RWPE1 (cell line): ENCODE measurements around the gene AHI1.
"Not testable (repeated sequence)": the region's sequence is repeated elsewhere in the genome, so short reads cannot be mapped to it uniquely, and the experiment has no call there.

Experiments
- CTCF ChIA-PET: fragments of 350-600 bp; sonication (Branson Sonifier 250); formaldehyde crosslinking; extraction: SDS; loops from one replicate; lab custom pipeline; 2021; lab: Yijun Ruan, JAX
- POLR2A ChIA-PET: fragments of 400-600 bp; formaldehyde crosslinking; extraction: SDS; loops from one replicate; lab custom pipeline; 2020; ENCODE audit warnings: antibody characterized with exemption; ENCODE audit not compliant: low non-redundant PET; lab: Yijun Ruan, JAX
- DNase-seq: peaks from one replicate; pipeline ENCODE4 v3.0.0; 2012; ENCODE audit warnings: low spot score
- H3K27ac ChIP-seq: fragments of 450-650 bp; 2 replicates; pipeline ENCODE4 v1.5.1; 2017
- TF ChIP-seq, protein P1 (sequence below): fragments of 450-650 bp; conservative IDR thresholded peaks from 2 replicates; pipeline ENCODE4 v1.5.1; 2017; ENCODE audit warnings: low read depth, mild to moderate bottlenecking

Gene AHI1

DNA sequence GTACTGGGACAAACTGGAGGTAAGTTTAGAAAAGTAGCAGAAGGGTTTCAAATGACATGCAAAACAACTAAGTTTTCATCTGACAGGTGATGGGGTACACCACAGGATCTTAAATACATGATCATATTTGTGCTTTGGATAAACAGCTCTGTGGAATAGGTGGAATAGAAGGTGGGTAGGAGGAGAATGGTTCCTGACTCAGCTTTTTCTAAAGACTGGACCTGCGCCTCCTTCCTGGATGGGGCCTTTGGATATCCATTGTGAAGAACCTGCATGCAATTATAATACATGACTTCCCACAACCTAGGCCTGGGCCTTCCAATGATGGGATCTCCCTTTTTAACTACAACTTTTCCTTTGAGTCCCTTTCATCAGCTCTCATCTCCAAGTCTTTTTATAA is 145.9 kb downstream of the AHI1 start:
- ChIA-PET POLR2A (no interaction called here), CTCF (no interaction called here)
- H3K27ac ChIP-seq = no peak overlapping the region
- DNase-seq = no peak
- TF ChIP-seq, protein P1, sequence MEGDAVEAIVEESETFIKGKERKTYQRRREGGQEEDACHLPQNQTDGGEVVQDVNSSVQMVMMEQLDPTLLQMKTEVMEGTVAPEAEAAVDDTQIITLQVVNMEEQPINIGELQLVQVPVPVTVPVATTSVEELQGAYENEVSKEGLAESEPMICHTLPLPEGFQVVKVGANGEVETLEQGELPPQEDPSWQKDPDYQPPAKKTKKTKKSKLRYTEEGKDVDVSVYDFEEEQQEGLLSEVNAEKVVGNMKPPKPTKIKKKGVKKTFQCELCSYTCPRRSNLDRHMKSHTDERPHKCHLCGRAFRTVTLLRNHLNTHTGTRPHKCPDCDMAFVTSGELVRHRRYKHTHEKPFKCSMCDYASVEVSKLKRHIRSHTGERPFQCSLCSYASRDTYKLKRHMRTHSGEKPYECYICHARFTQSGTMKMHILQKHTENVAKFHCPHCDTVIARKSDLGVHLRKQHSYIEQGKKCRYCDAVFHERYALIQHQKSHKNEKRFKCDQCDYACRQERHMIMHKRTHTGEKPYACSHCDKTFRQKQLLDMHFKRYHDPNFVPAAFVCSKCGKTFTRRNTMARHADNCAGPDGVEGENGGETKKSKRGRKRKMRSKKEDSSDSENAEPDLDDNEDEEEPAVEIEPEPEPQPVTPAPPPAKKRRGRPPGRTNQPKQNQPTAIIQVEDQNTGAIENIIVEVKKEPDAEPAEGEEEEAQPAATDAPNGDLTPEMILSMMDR = no peak

DNA sequence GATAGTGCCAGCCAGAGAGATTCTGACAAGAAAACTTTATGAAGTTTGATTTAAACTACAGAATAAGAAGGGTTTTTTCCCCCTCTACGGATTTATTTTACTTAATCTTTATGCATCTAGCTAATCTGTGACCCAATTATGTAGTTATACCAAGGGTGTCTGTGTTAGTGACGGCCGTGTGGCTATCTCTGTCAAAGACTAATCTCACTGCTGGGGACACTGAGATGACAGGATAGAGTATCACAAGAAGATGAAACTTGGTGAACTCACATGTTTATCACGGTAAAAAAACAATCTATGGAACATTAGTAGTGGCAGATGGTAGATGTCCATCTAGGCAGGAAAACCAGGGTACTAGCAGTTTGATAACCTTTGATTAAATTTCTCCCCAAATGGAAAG is 149.7 kb downstream of the AHI1 start:
- no peak overlapping the region for H3K27ac ChIP-seq
- TF ChIP-seq, protein P1 = no peak
- POLR2A ChIA-PET = no interaction called here
- no peak for DNase-seq
- CTCF ChIA-PET = no interaction called here

GRCh38 chr6:135346747-135347146 is 150.8 kb downstream of the AHI1 start:
- no peak for DNase-seq
- POLR2A ChIA-PET = no interaction called here
- TF ChIP-seq, protein P1 = no peak
- CTCF ChIA-PET = interaction anchor here (0.5 to 0.6 kb wide), 2 partner anchors 698 to 1754 kb away, joined by 3 read pairs; no protein-coding TSS in a partner anchor
- no peak overlapping the region for H3K27ac ChIP-seq

DNA sequence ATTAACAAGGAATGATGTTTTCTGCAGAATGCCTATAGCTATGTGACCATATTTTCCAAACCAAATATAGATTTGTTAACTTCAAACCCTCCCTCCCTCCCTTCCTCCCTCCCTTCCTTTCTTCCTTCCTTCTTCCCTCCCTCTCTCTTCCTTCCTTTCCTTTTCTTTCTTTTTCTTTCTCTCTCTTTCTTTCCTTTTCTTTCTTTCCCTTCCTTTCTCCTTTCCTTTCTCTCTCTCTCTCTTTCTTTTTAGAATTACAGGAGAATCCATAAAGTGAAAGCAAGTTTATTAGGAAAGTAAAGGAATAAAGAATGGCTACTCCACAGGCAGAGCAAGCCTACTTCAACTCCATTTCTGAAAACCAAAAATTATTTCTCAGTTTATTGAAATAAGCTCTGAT is 153.0 kb downstream of the AHI1 start:
- POLR2A ChIA-PET = no interaction called here

DNA sequence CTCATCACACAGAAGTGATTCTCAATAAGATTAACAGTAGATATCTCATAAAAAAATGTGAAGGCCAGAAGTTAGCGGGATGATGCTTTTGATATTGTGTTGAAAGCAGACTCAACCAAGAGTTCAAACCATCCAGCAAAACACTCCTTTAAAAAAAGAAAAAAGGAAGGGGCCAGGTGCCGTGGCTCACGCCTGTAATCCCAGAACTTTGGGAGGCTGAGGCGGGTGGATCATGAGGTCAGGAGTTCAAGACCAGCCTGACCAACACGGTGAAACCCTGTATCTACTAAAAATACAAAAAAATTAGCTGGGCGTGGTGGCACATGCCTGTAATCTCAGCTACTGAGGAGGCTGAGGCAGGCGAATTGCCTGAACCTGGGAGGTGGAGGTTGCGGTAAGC is 157.6 kb downstream of the AHI1 start:
- CTCF ChIA-PET, POLR2A ChIA-PET: not testable (repeated sequence)

More for the DNA sequence above, 153.0 kb downstream of the AHI1 start:
- DNase-seq = no peak
- no peak overlapping the region for H3K27ac ChIP-seq
- TF ChIP-seq, protein P1 = no peak
- CTCF ChIA-PET = interaction anchor here (0.5 kb wide), 1 partner anchor 131 kb away, joined by 3 read pairs; no protein-coding TSS in a partner anchor

GRCh38 chr6:135334169-135334568 is 163.4 kb downstream of the AHI1 start:
- no peak overlapping the region for H3K27ac ChIP-seq
- CTCF ChIA-PET = interaction anchor here (0.6 kb wide), 1 partner anchor 14 kb away, joined by 3 read pairs; no protein-coding TSS in a partner anchor

More for the DNA sequence above, 157.6 kb downstream of the AHI1 start:
- DNase-seq, H3K27ac ChIP-seq: not testable (repeated sequence)

DNA sequence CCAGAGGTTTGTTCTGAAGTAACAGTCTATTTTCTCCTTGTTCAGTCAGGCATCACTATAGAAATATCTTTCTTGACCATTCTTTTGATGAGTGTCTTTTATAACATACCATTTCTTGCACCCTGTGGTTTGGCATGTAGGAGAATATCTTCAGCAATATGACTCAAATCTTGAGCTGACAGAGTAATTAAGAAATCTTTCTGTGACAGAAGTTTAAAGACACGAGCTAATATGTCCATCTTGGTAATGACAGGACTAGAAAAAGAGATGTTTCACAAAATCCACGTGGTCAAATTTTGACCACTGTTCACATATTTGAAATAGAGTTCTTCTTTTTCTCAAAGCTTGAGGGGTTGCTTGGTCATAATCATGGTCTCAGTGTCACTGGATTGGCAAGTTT is 166.5 kb downstream of the AHI1 start:
- TF ChIP-seq, protein P1 = no peak
- POLR2A ChIA-PET = no interaction called here
- no peak for DNase-seq
- H3K27ac ChIP-seq = no peak overlapping the region
- CTCF ChIA-PET = no interaction called here

More at GRCh38 chr6:135334169-135334568, 163.4 kb downstream of the AHI1 start:
- TF ChIP-seq, protein P1 = no peak
- POLR2A ChIA-PET = no interaction called here
- no peak for DNase-seq
